Kidney (tissue), 14 donors: ENCODE results near the gene KRT222. TPM values are rescaled to one million over a fixed set of nuclear protein-coding genes. Genes with fewer than 3 reads are reported as not detected.
A peak's percentile ranks its signal among the peaks of the same experiment; 100 is the strongest.

ENCODE experiments used
- DNase-seq, 5 donors: peaks; one replicate each; pipeline ENCODE4 v3.0.0-alpha.2; 2013 to 2020
- FAIRE-seq: peaks from 2 replicates; lab custom pipeline; 2012; peaks lifted over from hg19 to GRCh38; lab: Jason Lieb, UNC
- H3K27ac ChIP-seq, 2 donors: one replicate each; pipeline ENCODE4 v1.7.0; 2013; ENCODE audit warnings: low read depth in 2 of 2, low read length in 2 of 2, inconsistent platforms in 1 of 2
- H3K27me3 ChIP-seq: one replicate; pipeline ENCODE4 v1.7.1; 2013; ENCODE audit warnings: low read length, inconsistent platforms; ENCODE audit not compliant: control insufficient read depth, insufficient read depth
- H3K36me3 ChIP-seq, 3 donors: one replicate each; pipeline versions ENCODE4 v1.7.0 to v1.7.1; 2013; ENCODE audit warnings: low read length in 3 of 3, control low read depth in 1 of 3, inconsistent platforms in 1 of 3; ENCODE audit not compliant: insufficient read depth in 3 of 3, control insufficient read depth in 2 of 3
- H3K4me1 ChIP-seq, 3 donors: one replicate each; pipeline versions ENCODE4 v1.7.0 to v1.7.1; 2013; ENCODE audit warnings: low read length in 3 of 3, inconsistent platforms in 1 of 3, low read depth in 1 of 3; ENCODE audit not compliant: control insufficient read depth in 2 of 3, insufficient read depth in 2 of 3
- H3K4me3 ChIP-seq, 3 donors: one replicate each; pipeline versions ENCODE4 v1.7.0 to v1.8.1; 2013; ENCODE audit warnings: low read length in 3 of 3, control low read depth in 1 of 3, inconsistent platforms in 1 of 3
- H3K9ac ChIP-seq, 3 donors: one replicate each; pipeline versions ENCODE4 v1.7.0 to v1.7.1; 2013; ENCODE audit warnings: low read length in 3 of 3, control low read depth in 1 of 3, inconsistent platforms in 1 of 3
- H3K9me3 ChIP-seq, 3 donors: one replicate each; pipeline versions ENCODE4 v1.7.0 to v1.7.1; 2013; ENCODE audit warnings: low read length in 3 of 3, control low read depth in 1 of 3, inconsistent platforms in 1 of 3; ENCODE audit not compliant: control insufficient read depth in 2 of 3, insufficient read depth in 1 of 3
- CTCF ChIP-seq: IDR thresholded peaks from 3 replicates; pipeline ENCODE4 v1.5.1; 2012; ENCODE audit warnings: mild to moderate bottlenecking, moderate library complexity, borderline replicate concordance; ENCODE audit not compliant: insufficient read depth; ENCODE audit errors: extremely low read depth
- intact Hi-C: fragments of 100-400 bp; cut with DNase I; formaldehyde crosslinking; loops from one replicate; pipeline ENCODE4 v1.11.1; 2022
- polyA plus RNA-seq: library from polyadenylated mRNA; stranded (reverse); fragments of 350-450 nt; fragmentation: Illumina TruSeq; extraction: RNeasy Lipid Tissue Mini Kit (QIAGEN cat#74804); gene quantifications from one replicate; pipeline ENCODE4 v1.2.3, GENCODE V29; 2014; ENCODE audit warnings: low read depth, low replicate concordance; ENCODE audit not compliant: insufficient read depth
- total RNA-seq: library from RNA; stranded (reverse); fragmentation: NEBNext Ultra II Directional; extraction: Animal tissue kit (Norgen Biotek cat#: 25700); gene quantifications from one replicate; pipeline ENCODE4 v1.2.1, GENCODE V29; 2021
- donor health status: control.
- donor health status: control.
- donor health status: control.
- donor health status: control.
- donor health status: control.
- donor health status: DM: yes; HTN: yes; CAD: no.
- donor health status: Normal renal cell carcinoma (clear cell type).

The KRT222 gene
- total and polyA plus RNA-seq, 2 donors from 2014 or later, result 1.2 to 6.6 TPM

GRCh38 chr17:40623419-40624210 is 41.4 kb downstream of the KRT222 start:
- Histone ChIP-seq H3K27ac (no peak overlapping the region), H3K4me3 (no peak overlapping the region), H3K27me3 (no peaks in the 10 kb centered on the region), H3K36me3 (peaks cover 0 to 7% (median 3%) of the 10 kb centered on the region in 3 donors), H3K9ac (no peak overlapping the region), H3K4me1 (peaks cover 2 to 4% (median 4%) of the 10 kb centered on the region in 3 donors), H3K9me3 (no peaks in the 10 kb centered on the region)
- DNase-seq, result no peak
- intact Hi-C loops, result no loop called here
- TF ChIP-seq CTCF, result no peak
- FAIRE-seq, result no peak

GRCh38 chr17:40622509-40622928 is 42.5 kb downstream of the KRT222 start:
- Histone ChIP-seq H3K4me3 (no peak overlapping the region), H3K4me1 (peaks cover 2 to 4% (median 4%) of the 10 kb centered on the region in 3 donors), H3K36me3 (no peaks in the 10 kb centered on the region), H3K9ac (no peak overlapping the region), H3K27ac (no peak overlapping the region), H3K27me3 (no peaks in the 10 kb centered on the region), H3K9me3 (no peaks in the 10 kb centered on the region)
- FAIRE-seq, result no peak
- intact Hi-C loops, result no loop called here
- no peak for DNase-seq
- no peak for TF ChIP-seq CTCF

DNA sequence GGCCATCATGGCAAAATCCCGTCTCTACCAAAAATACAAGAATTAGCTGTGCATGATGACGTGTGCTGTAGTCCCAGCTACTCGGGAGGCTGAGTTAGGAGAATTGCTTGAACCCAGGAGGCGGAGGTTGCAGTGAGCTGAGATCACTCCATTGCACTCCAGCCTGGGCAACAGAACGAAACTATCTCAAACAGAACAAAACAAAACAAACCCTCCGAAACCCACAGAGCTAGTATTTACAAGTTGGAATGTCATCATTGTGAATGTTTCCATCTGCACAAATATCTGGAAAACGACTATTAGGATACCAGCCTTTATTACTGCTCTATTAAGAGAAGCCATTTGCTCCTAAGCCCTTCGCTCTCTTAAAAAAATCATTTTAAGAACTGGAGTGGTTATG is 43.4 kb downstream of the KRT222 start:
- FAIRE-seq (no peak), DNase-seq (peak in 2 of 5 donors; percentile 34 to 72)
- Histone ChIP-seq H3K27me3 (no peaks in the 10 kb centered on the region), H3K4me1 (peaks cover 2 to 4% (median 4%) of the 10 kb centered on the region in 3 donors), H3K4me3 (no peak overlapping the region), H3K9ac (no peak overlapping the region), H3K27ac (no peak overlapping the region), H3K9me3 (no peaks in the 10 kb centered on the region), H3K36me3 (no peaks in the 10 kb centered on the region)
- TF ChIP-seq CTCF, result no peak
- intact Hi-C loops, result no loop called here
